Heart right ventricle (tissue), 16 donors: ENCODE results near the gene MICAL2. TPM values are rescaled to one million over a fixed set of nuclear protein-coding genes. Genes with fewer than 3 reads are reported as not detected.
A peak's percentile ranks its signal among the peaks of the same experiment; 100 is the strongest.

Source experiments
- ATAC-seq, 8 donors: fragments of 200-7000 bp; cut with Tn5 transposase; one replicate each; pipeline ENCODE4 v1.9.1; 2020; ENCODE audit warnings: mild to moderate bottlenecking in 8 of 8, moderate library complexity in 8 of 8, moderate number of reproducible peaks in 1 of 8
- DNase-seq, 2 donors: peaks; one replicate each; pipeline ENCODE4 v3.0.0-alpha.2; 2020
- H3K27ac ChIP-seq, 10 donors: fragments of 200-600 bp; sonication (generic) in 2 of 10; one replicate each; pipeline versions ENCODE4 v1.5.0 to v1.8.0; 2020 to 2022; ENCODE audit warnings: mild to moderate bottlenecking in 3 of 10
- H3K27me3 ChIP-seq, 7 donors: fragments of 200-600 bp; one replicate each; pipeline ENCODE4 v1.8.0; 2021 to 2022; ENCODE audit warnings: mild to moderate bottlenecking in 2 of 7
- H3K36me3 ChIP-seq, 9 donors: fragments of 200-600 bp; sonication (generic) in 1 of 9; one replicate each; pipeline versions ENCODE4 v1.5.0 to v1.8.0; 2020 to 2022; ENCODE audit warnings: mild to moderate bottlenecking in 2 of 9
- H3K4me1 ChIP-seq, 9 donors: fragments of 200-600 bp; sonication (generic) in 1 of 9; one replicate each; pipeline versions ENCODE4 v1.5.0 to v1.8.0; 2020 to 2022; ENCODE audit warnings: mild to moderate bottlenecking in 4 of 9
- H3K4me3 ChIP-seq, 10 donors: fragments of 200-600 bp; sonication (generic) in 2 of 10; one replicate each; pipeline versions ENCODE4 v1.5.0 to v1.8.0; 2020 to 2022; ENCODE audit warnings: mild to moderate bottlenecking in 7 of 10, moderate library complexity in 2 of 10
- H3K9me3 ChIP-seq, 11 donors: fragments of 200-600 bp in 10 of 11; sonication (generic) in 2 of 11; one replicate each; pipeline versions ENCODE4 v1.5.0 to v1.8.0; 2013 to 2022; ENCODE audit warnings: mild to moderate bottlenecking in 2 of 11, control low read depth in 1 of 11, moderate library complexity in 1 of 11
- WGBS, 2 donors: extraction: QIAGEN DNeasy Blood & Tissue Kit; methylation state at CpG; one replicate each; pipeline ENCODE4 v1.1.7; 2013; ENCODE audit warnings: inconsistent platforms in 1 of 2; 5-methylcytosine and 5-hydroxymethylcytosine counted together
- intact Hi-C, 10 donors: fragments of 100-400 bp; cut with DNase I; formaldehyde crosslinking; loops; one replicate each; pipeline versions ENCODE4 v1.11.1 to v1.14.2; 2022
- polyA plus RNA-seq, 2 donors: library from polyadenylated mRNA; stranded (reverse); fragments of 200-250 nt; gene quantifications; one replicate each; pipeline ENCODE4 v1.2.3, GENCODE V29; 2013
- total RNA-seq, 10 donors: library from RNA; stranded (reverse); fragmentation: NEBNext Ultra II Directional in 3 of 10; extraction: Animal tissue kit (Norgen Biotek cat#: 25700) in 3 of 10; gene quantifications; one replicate each; pipeline versions ENCODE4 v1.2.1 to v1.2.4, GENCODE V29; 2021 to 2023
- TF ChIP-seq, protein P1 (sequence below), 9 donors: fragments of 200-600 bp; sonication (generic) in 2 of 9; IDR thresholded peaks; one replicate each; pipeline versions ENCODE4 v1.5.0 to v1.8.0; 2021 to 2022; ENCODE audit warnings: antibody characterized with exemption in 9 of 9, mild to moderate bottlenecking in 5 of 9, moderate library complexity in 1 of 9
- donor health status: Arrhythmogenic right ventricular cardiomyopathy.
- donor health status: ischemic (EF 13 %, LVEDD 7.1; RV severe dilation, severe dysfunction).
- donor health status: healthy with polysubstance abuse.
- donor health status: DM: no; HTN: yes; CAD: no.
- donor health status: DM: no; HTN: no; CAD: no.
- donor health status: ischemic (EF 25% LVEDD 6.9; RV normal size, moderate dysfunction).
- donor health status: ischemic (EF 25% LVEDD 5.7; RV mildly dilated, moderate dysfunction).
- donor health status: healthy.
- donor health status: DM: yes; HTN: yes; CAD: no.
- donor health status: Ischemic cardiomyopathy.
- donor health status: ischemic (EF 35%, LVEDD 5.7; RV mildly dilated, moderate dysfunction).
- donor health status: nonischemic (EF 11% LVEDD 7.7; RV severe dilation, severe dysfunction).
- donor health status: DM: yes; HTN: yes; CAD: no.
- donor health status: PGD.
- donor health status: ischemic (EF 29% LVEDD 5.4; RV normal size, mild dysfunction).
- donor health status: nonischemic (EF 23%, LVEDD 6.1; RV moderate dilation, normal function).

MICAL2 gene
- total and polyA plus RNA-seq, 12 donors, result 32.5 to 95.7 (median 70.5) TPM

DNA sequence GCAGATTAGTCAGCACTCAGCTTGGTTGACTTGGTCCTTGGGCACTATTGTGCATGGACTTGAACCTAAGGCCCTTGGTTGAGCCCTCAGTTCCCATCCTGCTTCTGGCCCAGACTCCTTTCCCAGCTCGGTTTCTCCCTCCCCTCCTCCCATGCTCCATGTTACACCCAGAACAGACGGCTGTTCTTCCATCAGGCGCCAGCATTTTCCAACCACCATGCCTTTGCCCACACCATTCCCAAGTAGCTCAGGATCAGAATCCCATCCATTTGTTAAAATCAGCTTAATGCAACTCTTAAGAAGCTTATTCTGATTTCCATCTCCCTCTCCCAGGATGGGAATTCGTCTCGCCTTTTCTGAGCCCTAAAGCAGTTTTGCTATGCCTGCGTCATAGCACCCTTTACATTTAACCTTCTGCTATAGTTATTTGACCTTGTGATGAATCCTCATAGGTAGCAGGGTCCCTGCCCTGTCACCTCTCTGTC, 110.7 kb downstream of the MICAL2 start:
- no peak for ATAC-seq
- Histone ChIP-seq H3K27ac (peak overlapping the region; percentile 65 to 83 (median 74)), H3K9me3 (no peaks in the 10 kb centered on the region), H3K4me1 (peaks cover 27 to 82% (median 71%) of the 10 kb centered on the region in 9 donors), H3K4me3 (no peak overlapping the region), H3K27me3 (no peaks in the 10 kb centered on the region), H3K36me3 (peaks cover 0 to 74% (median 14%) of the 10 kb centered on the region in 9 donors)
- intact Hi-C loops, result loop anchor here in 6 of 10 donors (1.0 to 10.0 kb wide), 5 partner anchors 44 to 126 kb away; no protein-coding TSS in a partner anchor
- WGBS, 2 donors, result 88 to 91% methylated on average over 6 of the region's 6 CpGs
- TF ChIP-seq, protein P1, sequence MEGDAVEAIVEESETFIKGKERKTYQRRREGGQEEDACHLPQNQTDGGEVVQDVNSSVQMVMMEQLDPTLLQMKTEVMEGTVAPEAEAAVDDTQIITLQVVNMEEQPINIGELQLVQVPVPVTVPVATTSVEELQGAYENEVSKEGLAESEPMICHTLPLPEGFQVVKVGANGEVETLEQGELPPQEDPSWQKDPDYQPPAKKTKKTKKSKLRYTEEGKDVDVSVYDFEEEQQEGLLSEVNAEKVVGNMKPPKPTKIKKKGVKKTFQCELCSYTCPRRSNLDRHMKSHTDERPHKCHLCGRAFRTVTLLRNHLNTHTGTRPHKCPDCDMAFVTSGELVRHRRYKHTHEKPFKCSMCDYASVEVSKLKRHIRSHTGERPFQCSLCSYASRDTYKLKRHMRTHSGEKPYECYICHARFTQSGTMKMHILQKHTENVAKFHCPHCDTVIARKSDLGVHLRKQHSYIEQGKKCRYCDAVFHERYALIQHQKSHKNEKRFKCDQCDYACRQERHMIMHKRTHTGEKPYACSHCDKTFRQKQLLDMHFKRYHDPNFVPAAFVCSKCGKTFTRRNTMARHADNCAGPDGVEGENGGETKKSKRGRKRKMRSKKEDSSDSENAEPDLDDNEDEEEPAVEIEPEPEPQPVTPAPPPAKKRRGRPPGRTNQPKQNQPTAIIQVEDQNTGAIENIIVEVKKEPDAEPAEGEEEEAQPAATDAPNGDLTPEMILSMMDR (IDR thresholded peaks at IDR 0.05), result no peak
- no peak for DNase-seq

GRCh38 chr11:12222055-12222792, 111.8 kb downstream of the MICAL2 start:
- intact Hi-C loops, result loop anchor here in 5 of 10 donors (5.0 to 10.0 kb wide), 4 partner anchors 57 to 127 kb away; no protein-coding TSS in a partner anchor
- 39 to 46% methylated on average over 17 of the region's 17 CpGs for WGBS, 2 donors

DNA sequence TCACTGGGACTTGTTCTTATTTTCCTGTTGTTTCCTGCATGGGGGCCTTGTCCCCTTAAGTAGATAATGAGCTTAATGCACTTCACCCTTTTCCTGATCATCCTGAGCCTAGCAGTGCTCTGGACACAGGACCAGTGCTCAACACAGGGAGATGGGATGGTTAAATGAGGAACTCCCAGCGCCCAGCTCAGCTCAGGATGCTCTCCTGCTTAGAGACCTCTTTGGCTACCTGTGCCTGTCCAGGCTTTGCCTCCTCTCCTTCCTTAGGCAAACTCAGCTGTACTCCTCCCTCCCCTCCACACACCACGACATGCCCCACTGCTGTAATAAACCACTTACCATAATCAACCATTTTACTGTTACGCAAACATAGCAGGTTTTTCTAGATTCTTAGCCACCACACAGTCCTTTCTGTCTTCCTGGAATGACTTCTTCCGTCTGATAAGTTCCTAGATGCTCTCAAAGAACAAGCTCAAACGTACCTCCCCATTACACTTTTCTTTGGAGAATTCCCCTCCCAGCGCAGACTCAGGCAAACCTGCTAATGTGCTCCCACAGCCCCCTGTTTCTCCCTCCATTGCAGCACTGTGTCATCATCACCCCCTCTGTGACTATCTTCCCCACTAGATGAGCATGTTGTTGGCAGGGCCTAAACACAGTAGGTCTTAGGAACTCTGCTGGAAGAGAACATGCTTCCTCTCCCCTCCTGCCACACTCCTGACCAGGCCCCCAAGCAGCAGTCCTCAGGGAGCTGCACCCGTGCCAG, 113.6 kb downstream of the MICAL2 start:
- Histone ChIP-seq H3K27me3 (no peaks in the 10 kb centered on the region), H3K4me1 (peaks cover 23 to 57% (median 51%) of the 10 kb centered on the region in 9 donors), H3K9me3 (no peaks in the 10 kb centered on the region), H3K27ac (peak overlapping the region in 8 of 10 donors; percentile 30 to 86 (median 52)), H3K4me3 (peak overlapping the region in 1 of 10 donors; percentile 19), H3K36me3 (peaks cover 0 to 77% (median 29%) of the 10 kb centered on the region in 9 donors)
- intact Hi-C loops, result loop anchor here in 5 of 10 donors (5.0 to 10.0 kb wide), 4 partner anchors 59 to 129 kb away; no protein-coding TSS in a partner anchor
- TF ChIP-seq, protein P1 (IDR thresholded peaks at IDR 0.05), result no peak
- ATAC-seq (peak in 1 of 8 donors; percentile 11), DNase-seq (no peak)
- 74 to 79% methylated on average over 7 of the region's 7 CpGs for WGBS, 2 donors

More at GRCh38 chr11:12222055-12222792, 111.8 kb downstream of the MICAL2 start:
- no peaks in the 10 kb centered on the region for H3K27me3 ChIP-seq
- peaks cover 0 to 74% (median 16%) of the 10 kb centered on the region in 9 donors for H3K36me3 ChIP-seq
- DNase-seq (peak; percentile 64 to 76), ATAC-seq (peak; percentile 12 to 67 (median 56))
- peak overlapping the region in 8 of 10 donors; percentile 15 to 83 (median 74) for H3K27ac ChIP-seq
- TF ChIP-seq, protein P1 (IDR thresholded peaks at IDR 0.05), result no peak
- H3K9me3 ChIP-seq, result no peaks in the 10 kb centered on the region
- H3K4me3 ChIP-seq, result no peak overlapping the region
- peaks cover 23 to 71% (median 60%) of the 10 kb centered on the region in 9 donors for H3K4me1 ChIP-seq

GRCh38 chr11:12224537-12224893, 114.1 kb downstream of the MICAL2 start:
- Histone ChIP-seq H3K9me3 (no peaks in the 10 kb centered on the region), H3K27ac (peak overlapping the region in 8 of 10 donors; percentile 30 to 86 (median 52)), H3K36me3 (peaks cover 0 to 82% (median 29%) of the 10 kb centered on the region in 9 donors), H3K4me1 (peaks cover 21 to 55% (median 48%) of the 10 kb centered on the region in 9 donors), H3K4me3 (peak overlapping the region in 1 of 10 donors; percentile 19), H3K27me3 (no peaks in the 10 kb centered on the region)
- WGBS, 2 donors, result 53 to 60% methylated on average over 12 of the region's 12 CpGs
- DNase-seq, result peak; percentile 76
- TF ChIP-seq, protein P1 (IDR thresholded peaks at IDR 0.05), result no peak
- peak; percentile 20 to 59 (median 34) for ATAC-seq
- intact Hi-C loops, result loop anchor here in 5 of 10 donors (5.0 to 10.0 kb wide), 4 partner anchors 60 to 130 kb away; no protein-coding TSS in a partner anchor
